GOT3 (cell line): Measurements from ENCODE around the gene SPATA2.
"Not testable (repeated sequence)": the region's sequence is repeated elsewhere in the genome, so short reads cannot be mapped to it uniquely, and the experiment has no call there.

ENCODE experiments used
- DNase-seq: peaks from one replicate; lab custom pipeline; 2025; ENCODE audit warnings: mixed read lengths; lab: John Stamatoyannopoulos, UW

Gene SPATA2

GRCh38 chr20:49885558-49886332 is 29.6 kb downstream of the SPATA2 start:
- no peak for DNase-seq

GRCh38 chr20:49883246-49883802 is 32.0 kb downstream of the SPATA2 start:
- no peak for DNase-seq

- DNase-seq, result no peak
Measured at GRCh38 chr20:49882171-49882970, 33.0 kb downstream of the SPATA2 start.

GRCh38 chr20:49880724-49881445 is 34.4 kb downstream of the SPATA2 start:
- DNase-seq, result no peak

GRCh38 chr20:49880177-49880576 is 35.2 kb downstream of the SPATA2 start:
- DNase-seq, result no peak

GRCh38 chr20:49878977-49879376 is 36.4 kb downstream of the SPATA2 start:
- no peak for DNase-seq

- DNase-seq, result no peak
Measured at GRCh38 chr20:49877386-49877921, 37.9 kb downstream of the SPATA2 start.

GRCh38 chr20:49874696-49875095 is 40.6 kb downstream of the SPATA2 start:
- DNase-seq, result no peak

- DNase-seq, result no peak
Measured at GRCh38 chr20:49872056-49872455, 43.3 kb downstream of the SPATA2 start.

- DNase-seq, result no peak
Measured at GRCh38 chr20:49871391-49871948, 43.9 kb downstream of the SPATA2 start.

- DNase-seq, result no peak
Measured at GRCh38 chr20:49870261-49870660, 45.1 kb downstream of the SPATA2 start.

- no peak for DNase-seq
Measured at GRCh38 chr20:49868964-49869363, 46.4 kb downstream of the SPATA2 start.

GRCh38 chr20:49868538-49868937 is 46.8 kb downstream of the SPATA2 start:
- no peak for DNase-seq

GRCh38 chr20:49867453-49868215 is 47.7 kb downstream of the SPATA2 start:
- no peak for DNase-seq

- no peak for DNase-seq
Measured at GRCh38 chr20:49866051-49866450, 49.3 kb downstream of the SPATA2 start.

GRCh38 chr20:49865559-49865958 is 49.8 kb downstream of the SPATA2 start:
- DNase-seq, result no peak

- no peak for DNase-seq
Measured at GRCh38 chr20:49863666-49864065, 51.7 kb downstream of the SPATA2 start.

GRCh38 chr20:49862607-49863200 is 52.6 kb downstream of the SPATA2 start:
- no peak for DNase-seq

- DNase-seq, result not testable (repeated sequence)
Measured at GRCh38 chr20:49861232-49861631, 54.1 kb downstream of the SPATA2 start.

- no peak for DNase-seq
Measured at GRCh38 chr20:49859807-49860206, 55.5 kb downstream of the SPATA2 start.
